ENCODE data around the gene YWHAQ. TPM values are rescaled to one million over a fixed set of nuclear protein-coding genes. Genes with fewer than 3 reads are reported as not detected.
"Not testable (repeated sequence)": the region's sequence is repeated elsewhere in the genome, so short reads cannot be mapped to it uniquely, and the experiment has no call there.

Gene YWHAQ
- total RNA-seq, 2 experiments from 2014 or later = 341 to 368 TPM

- DNase-seq (peak; percentile 83), ATAC-seq (peak; percentile 50)
- intact Hi-C loops (cut with micrococcal nuclease) = no loop called here
- H3K9me3 Mint-ChIP-seq = no peaks in the 10 kb centered on the region
- H3K4me1 Mint-ChIP-seq (ENCODE audit: low read depth) = peaks cover 50% of the 10 kb centered on the region
- H3K27me3 Mint-ChIP-seq = peaks cover 2% of the 10 kb centered on the region
- peak overlapping the region; percentile 93 for H3K27ac Mint-ChIP-seq
- no peak for TF ChIP-seq CTCF (IDR thresholded peaks at IDR 0.05)
- peaks cover 50% of the 10 kb centered on the region for H3K36me3 Mint-ChIP-seq (ENCODE audit: low read depth)
- POLR2A ChIA-PET = interaction anchor here (0.6 to 5.8 kb wide), 31 partner anchors 8 to 213 kb away, joined by 3 to 61 read pairs (median 4); partner anchors contain the start of genes ADAM17 and TAF1B
- peak overlapping the region; percentile 99 for H3K4me3 Mint-ChIP-seq
- CTCF ChIA-PET = interaction anchor here (0.6 to 2.4 kb wide), 9 partner anchors 10 to 139 kb away, joined by 3 to 10 read pairs (median 4); partner anchors contain the start of gene ADAM17
Measured at GRCh38 chr2:9630117-9630735, 571 bp downstream of the YWHAQ start.

GRCh38 chr2:9629222-9630116 is 1.3 kb downstream of the YWHAQ start:
- DNase-seq (peak; percentile 17), ATAC-seq (no peak)
- peaks cover 54% of the 10 kb centered on the region for H3K36me3 Mint-ChIP-seq (ENCODE audit: low read depth)
- ChIA-PET CTCF (interaction anchor here (0.8 to 2.4 kb wide), 6 partner anchors 9 to 140 kb away, joined by 3 to 10 read pairs (median 4); partner anchors contain the start of gene ADAM17), POLR2A (interaction anchor here (0.6 to 5.8 kb wide), 29 partner anchors 9 to 214 kb away, joined by 3 to 61 read pairs (median 4); partner anchors contain the start of genes ADAM17 and TAF1B)
- H3K9me3 Mint-ChIP-seq = no peaks in the 10 kb centered on the region
- intact Hi-C loops (cut with micrococcal nuclease) = loop anchor here (5.0 kb wide), 1 partner anchor 72 kb away; the partner anchor contains the start of gene ADAM17
- peak overlapping the region; percentile 93 for H3K27ac Mint-ChIP-seq
- H3K27me3 Mint-ChIP-seq = peaks cover 2% of the 10 kb centered on the region
- H3K4me1 Mint-ChIP-seq (ENCODE audit: low read depth) = peaks cover 54% of the 10 kb centered on the region
- H3K4me3 Mint-ChIP-seq = peak overlapping the region; percentile 99
- no peak for TF ChIP-seq CTCF (IDR thresholded peaks at IDR 0.05)

GRCh38 chr2:9627310-9627709 is 3.5 kb downstream of the YWHAQ start:
- TF ChIP-seq CTCF (IDR thresholded peaks at IDR 0.05) = no peak
- peak overlapping the region; percentile 80 for H3K27ac Mint-ChIP-seq
- ChIA-PET POLR2A (interaction anchor here (0.7 to 1.3 kb wide), 5 partner anchors 10 to 122 kb away, joined by 3 to 4 read pairs (median 3); no protein-coding TSS in a partner anchor), CTCF (interaction anchor here (1.0 to 1.6 kb wide), 2 partner anchors 10 to 69 kb away, joined by 3 to 4 read pairs; no protein-coding TSS in a partner anchor)
- intact Hi-C loops (cut with micrococcal nuclease) = loop anchor here (5.0 kb wide), 1 partner anchor 70 kb away; the partner anchor contains the start of gene ADAM17
- ATAC-seq (no peak), DNase-seq (peak; percentile 50)
- H3K9me3 Mint-ChIP-seq = peaks cover 1% of the 10 kb centered on the region
- H3K36me3 Mint-ChIP-seq (ENCODE audit: low read depth) = peaks cover 72% of the 10 kb centered on the region
- peaks cover 2% of the 10 kb centered on the region for H3K27me3 Mint-ChIP-seq
- peak overlapping the region; percentile 99 for H3K4me3 Mint-ChIP-seq
- peaks cover 74% of the 10 kb centered on the region for H3K4me1 Mint-ChIP-seq (ENCODE audit: low read depth)

- Mint-ChIP-seq H3K4me1 (ENCODE audit: low read depth) (peaks cover 93% of the 10 kb centered on the region), H3K36me3 (ENCODE audit: low read depth) (peaks cover 76% of the 10 kb centered on the region), H3K9me3 (peaks cover 4% of the 10 kb centered on the region), H3K4me3 (no peak overlapping the region), H3K27ac (peak overlapping the region; percentile 47), H3K27me3 (no peaks in the 10 kb centered on the region)
- ChIA-PET POLR2A (interaction anchor here (1.0 to 1.1 kb wide), 2 partner anchors 9 to 14 kb away, joined by 6 to 8 read pairs; no protein-coding TSS in a partner anchor), CTCF (no interaction called here)
- ATAC-seq (no peak), DNase-seq (no peak)
- TF ChIP-seq CTCF (IDR thresholded peaks at IDR 0.05) = no peak
- intact Hi-C loops (cut with micrococcal nuclease) = no loop called here
Measured at GRCh38 chr2:9623151-9623550, 7.6 kb downstream of the YWHAQ start.

- ATAC-seq; DNase-seq; H3K27me3 Mint-ChIP-seq; H3K4me3 Mint-ChIP-seq; H3K9me3 Mint-ChIP-seq; CTCF ChIA-PET; intact Hi-C loops (cut with micrococcal nuclease): not testable (repeated sequence)
- H3K27ac Mint-ChIP-seq = peak overlapping the region; percentile 57
- peaks cover 73% of the 10 kb centered on the region for H3K36me3 Mint-ChIP-seq (ENCODE audit: low read depth)
- POLR2A ChIA-PET = interaction anchor here (1.3 to 5.5 kb wide), 3 partner anchors 9 to 66 kb away, joined by 4 to 61 read pairs (median 11); partner anchors contain the start of genes ADAM17 and YWHAQ
- H3K4me1 Mint-ChIP-seq (ENCODE audit: low read depth) = peaks cover 89% of the 10 kb centered on the region
Measured at GRCh38 chr2:9621655-9622054, 9.1 kb downstream of the YWHAQ start.

Data from activated CD8-positive, alpha-beta T cell treated with anti-CD3 and anti-CD28 coated beads for 36 hours (primary cell).